DLD1 (cell line): ENCODE data around the gene TMEM145.

ENCODE experiments used
- in situ Hi-C: cut with HindIII; loops from 2 replicates; pipeline ENCODE4 v1.10.0; 2017; ENCODE audit warnings: low sequenced_read_pairs

Gene TMEM145

DNA sequence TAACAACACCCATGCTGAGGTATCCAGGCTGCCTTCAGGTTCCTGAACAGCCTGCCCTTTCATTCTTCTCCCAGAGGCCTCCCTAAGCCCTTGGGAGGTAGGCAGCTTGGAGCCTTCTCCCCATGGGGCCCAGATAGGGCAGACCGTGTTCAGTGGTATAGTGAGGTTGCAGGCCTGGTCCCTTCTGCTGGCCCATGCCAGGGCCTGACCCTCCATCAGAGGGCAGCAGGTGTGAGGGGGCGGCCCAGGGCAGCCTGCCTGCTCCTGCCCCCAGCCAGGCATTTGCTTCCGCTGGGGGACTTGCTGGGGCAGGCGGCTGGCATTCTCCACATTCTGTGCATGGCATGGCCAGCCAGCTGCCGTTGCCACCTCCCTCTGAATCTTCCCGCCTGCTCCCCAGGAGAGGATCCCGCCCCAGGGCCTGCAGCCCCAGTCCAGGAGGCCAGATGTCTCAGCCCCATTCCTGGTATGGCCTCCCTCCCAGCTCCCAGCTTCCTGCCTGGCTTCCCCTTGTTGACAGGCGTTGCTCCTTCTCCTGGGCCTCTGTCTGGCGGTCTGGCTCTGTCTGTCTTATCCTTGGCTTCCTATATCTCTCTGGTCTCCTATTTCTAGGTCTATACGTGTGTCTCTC, 35.2 kb upstream of the TMEM145 start:
- in situ Hi-C loops, result no loop called here

DNA sequence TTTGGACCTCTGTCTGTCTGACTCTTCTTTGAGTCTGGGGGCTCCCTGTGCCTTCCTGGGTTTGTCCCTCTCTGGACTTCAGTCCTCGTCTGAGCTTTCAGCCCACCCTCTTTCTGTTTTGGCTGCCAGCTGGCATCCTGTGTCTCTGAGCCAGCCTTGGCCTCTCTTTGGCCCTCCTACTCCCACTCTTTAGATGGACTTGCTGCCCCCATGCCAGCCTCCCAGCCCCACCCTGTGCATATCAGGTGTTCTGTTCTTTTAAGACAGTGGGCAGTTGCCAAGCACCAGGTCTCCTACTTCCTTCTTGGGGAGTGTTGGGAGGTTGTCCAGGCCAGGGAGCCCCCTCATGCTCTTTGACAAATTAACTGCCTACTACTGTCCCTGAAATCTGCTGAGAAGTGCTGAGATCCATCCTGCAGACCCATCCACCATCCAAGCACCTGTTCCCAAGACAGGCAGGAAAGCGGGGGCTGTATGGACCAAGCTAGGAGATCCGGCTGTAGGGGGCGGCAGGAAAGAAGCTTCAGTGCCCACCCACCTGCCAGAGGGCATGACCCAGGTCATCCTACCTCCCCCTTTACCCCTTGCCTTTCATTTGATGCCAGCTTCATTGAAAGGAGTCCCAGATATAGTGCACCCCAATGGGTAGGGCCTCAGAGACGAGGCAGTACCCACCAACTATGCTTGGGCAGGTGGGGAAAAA, 34.5 kb upstream of the TMEM145 start:
- in situ Hi-C loops, result no loop called here

DNA sequence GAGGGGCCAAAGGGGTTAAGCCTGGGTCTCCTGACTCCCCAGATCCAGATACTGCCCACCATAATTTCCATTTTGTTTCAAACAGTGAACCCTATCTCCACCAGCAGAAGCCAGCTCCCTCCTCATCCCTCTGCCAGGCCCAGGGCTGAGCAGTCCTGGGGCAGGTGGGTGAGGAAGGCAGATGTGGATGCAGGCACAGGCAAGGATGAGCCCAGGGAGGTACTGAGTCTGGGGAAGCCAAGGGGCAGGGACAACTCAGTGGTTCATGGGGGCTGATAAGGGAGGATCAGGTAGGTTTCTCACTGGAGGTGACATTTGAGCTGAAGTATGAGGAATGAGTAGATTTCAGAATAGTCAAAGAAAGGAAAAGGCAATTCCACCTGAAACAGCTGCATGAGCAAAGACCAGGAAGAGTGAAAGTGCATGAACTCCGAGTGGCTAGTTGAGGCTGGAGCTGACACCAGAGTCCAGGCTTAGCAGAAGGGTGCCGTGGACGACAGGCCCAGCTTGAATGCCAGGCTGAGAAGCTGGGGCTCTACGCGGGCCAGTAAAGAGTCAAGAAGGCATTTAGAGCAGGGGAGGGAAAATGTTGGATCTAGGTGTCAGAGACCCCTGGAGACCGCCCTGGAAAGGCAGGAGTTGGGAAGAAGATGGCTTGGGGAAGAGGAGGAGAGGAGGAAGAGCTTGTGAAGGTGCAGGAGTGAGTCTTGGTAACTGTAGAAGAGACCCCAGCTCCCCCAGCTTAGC, 33.8 kb upstream of the TMEM145 start:
- in situ Hi-C loops, result no loop called here

DNA sequence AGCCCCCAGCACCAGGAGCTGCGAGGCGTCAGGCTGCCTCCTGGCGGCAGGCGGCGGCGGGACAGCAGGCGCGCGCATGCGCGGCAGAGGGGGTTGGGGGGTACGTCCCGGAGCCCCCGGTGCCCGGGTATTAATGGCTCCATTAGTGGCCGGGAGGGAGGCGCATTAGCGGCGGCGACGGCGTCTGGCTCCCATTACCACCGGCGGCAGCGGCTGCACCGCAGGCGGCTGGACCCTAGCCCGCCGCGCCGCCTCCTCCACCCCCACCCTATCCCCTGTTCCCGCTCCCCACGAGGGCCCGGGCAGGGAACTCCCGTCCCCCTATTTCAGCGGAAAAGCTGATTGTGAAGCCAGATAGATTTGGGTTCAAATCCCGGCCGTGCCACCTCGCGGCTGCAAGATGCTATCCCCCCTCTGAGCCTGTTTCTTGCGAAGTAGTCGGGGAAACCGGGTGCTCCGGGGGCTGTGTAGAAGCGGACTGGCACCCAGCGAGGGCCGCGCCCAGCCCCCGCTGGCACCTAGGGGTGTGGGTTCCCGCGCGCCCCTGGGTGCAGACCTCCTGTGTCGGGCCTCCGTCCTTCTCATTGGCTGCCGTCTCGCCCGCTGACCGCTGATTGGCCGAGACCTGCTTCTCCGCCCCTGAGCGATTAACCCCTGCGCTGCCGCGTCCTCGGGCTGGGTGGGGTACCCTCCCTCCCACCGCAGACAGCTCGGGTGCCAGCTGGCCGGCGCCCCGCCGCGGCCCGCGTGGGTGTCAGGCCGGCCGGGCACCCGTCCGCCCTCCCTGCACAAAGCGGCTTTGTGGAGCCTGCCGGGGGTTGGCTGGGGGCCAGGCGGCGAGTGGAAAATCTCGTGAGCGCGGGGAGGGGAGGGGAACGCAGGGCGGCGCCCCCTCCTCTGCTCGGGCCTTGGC, 33.0 kb upstream of the TMEM145 start:
- in situ Hi-C loops, result no loop called here

DNA sequence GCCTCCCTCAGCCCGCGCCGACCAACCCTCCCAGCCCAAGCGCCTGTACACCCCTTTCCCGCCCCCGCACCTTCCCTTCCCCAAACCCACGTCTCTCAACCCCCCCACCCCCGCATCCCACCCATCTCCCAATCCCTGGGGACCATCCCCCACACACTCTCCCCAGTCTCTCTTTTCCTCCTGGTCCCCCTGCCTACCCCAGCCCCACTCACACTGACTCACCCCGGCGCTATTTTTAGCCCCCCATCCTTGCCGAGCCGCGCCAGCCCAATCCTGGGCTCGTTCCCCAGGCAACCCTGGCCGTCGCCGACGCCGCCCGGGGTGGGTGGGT, 32.3 kb upstream of the TMEM145 start:
- in situ Hi-C loops, result no loop called here

DNA sequence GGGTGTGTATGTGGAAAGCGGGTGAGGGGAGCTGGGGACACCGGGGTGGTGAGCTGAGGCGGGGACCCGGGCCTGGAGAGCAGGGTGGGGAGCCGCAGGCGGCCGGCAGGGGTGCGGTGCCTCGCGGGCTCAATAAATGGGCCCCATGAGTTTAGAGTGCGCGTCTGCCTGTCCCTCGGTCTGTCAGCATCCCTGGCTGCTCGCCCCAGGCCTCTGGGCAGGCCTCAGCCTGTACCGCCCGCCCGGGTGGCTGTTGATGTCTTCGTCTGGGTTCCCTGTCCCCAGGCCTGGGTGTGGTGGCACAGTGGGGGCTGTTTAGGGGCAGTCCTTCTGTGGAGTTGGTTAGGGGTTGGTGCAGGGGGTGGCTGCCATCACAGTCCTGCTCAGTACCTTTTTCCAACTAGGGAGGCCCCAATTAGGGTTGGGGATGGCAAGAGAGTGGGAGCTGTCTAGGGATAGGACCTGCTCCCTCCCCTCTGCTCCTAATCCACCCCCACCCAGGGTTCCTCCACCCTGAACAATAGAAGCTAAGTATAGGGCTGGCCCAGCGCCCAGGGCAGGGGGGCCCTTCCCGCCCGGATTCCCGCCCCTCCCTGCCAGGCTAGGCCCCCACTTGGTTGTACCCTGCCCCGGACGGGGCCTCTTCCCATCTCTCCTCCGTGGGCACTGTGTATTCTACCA, 31.8 kb upstream of the TMEM145 start:
- in situ Hi-C loops, result no loop called here

DNA sequence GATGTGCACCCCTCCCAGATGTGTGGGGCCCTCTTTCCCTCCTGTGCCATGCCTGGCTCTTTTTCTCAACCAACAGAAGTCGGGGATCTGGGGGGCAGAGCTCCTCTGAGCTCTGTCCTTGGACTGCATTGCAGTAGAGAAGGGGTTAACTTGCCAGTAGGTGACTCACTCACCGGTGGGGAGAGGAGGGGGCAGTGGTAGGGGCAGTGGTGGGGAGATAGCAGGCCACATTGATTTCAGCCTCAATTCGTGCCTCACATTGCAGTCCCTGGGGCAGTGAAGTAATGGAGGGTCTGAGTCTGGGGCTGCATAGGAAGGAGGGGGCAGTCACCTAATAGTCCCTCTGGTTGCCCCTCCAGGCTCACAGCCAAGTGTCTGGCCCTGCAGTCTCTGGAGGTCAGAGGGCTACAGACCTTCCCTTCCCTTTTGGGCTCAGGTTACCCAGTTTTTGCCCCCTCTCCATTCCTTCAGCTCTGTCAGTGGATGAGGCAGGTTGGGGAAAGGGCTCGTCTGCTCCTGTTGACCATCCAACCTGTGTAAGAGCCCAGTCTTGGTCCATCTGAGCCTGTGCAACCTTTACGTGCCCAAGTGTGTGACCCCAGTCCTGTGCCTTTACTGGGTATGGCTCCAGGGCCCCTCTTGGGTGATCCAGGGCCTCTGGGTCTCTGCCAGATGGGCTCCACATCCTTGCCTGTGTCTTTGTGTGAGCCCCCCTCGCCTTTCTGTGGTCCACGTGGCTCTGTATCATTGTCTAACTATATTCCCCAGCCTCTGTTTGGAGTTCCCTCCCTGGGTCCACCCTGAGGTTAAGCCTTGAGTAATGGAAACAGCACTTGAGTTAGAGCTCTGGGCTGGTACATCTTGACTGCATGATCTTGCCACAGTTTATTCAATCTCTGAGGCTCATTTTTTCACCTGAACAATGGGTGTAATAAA, 31.0 kb upstream of the TMEM145 start:
- in situ Hi-C loops, result no loop called here

DNA sequence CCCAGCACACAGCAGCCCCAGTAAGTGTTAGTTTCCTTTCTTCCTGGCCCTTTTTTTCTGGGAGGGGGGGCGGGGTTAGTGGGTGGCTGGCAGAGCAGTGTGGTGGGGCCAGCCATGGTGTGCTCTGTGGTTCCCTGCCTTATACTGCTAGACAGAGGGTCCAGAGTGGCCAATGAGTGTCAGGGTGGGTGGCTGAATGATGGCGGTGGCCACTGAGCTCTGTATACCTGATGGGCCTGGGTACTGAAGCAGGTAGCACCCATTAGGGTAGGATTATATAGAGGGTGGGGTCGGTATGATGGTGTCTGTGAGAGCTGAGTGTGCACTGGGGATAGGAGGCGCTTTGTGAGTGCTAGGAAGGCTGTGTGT, 30.3 kb upstream of the TMEM145 start:
- in situ Hi-C loops, result no loop called here

DNA sequence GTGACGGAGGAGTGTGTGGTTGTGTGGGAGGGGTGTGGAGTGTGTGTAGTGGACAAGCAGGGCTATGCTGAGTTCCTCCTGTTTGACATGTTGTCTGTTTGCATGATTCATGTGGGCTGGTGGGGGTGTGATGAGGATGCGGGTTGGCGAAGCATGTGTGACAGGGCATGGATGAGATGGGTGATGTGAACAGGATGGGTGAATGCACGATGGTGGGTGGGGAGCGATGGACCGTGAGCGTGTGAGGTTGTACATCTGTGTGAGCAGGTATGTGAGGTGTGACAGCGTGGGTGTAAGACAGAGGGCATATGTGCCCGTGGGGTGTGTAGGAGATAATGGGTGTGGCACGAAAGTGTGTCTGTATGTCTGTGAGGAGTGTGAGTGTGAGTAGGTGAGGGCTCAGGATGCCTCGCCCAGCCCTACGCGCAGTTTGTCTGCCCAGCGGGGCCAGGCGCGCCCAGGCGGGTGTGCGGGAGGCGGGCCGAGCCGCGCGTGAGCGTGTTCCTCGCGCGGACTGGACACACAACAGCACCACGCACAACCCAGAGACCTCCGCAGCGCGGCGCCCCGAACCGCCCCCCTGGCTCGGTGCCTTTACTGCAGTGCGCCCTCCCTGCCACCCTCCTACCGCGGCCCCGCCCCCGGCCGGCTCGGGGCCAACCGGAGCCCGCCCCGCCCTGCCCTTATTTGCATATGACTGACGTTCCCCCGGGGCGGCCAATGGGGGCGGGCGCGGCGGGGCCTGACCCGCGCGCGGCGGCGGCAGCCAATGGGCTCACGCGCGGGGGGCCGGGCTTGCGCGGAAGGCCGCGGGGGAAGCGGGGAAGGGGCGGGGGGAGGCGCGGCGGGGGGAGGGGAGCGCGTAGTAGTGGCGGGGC, 29.7 kb upstream of the TMEM145 start:
- in situ Hi-C loops, result no loop called here

DNA sequence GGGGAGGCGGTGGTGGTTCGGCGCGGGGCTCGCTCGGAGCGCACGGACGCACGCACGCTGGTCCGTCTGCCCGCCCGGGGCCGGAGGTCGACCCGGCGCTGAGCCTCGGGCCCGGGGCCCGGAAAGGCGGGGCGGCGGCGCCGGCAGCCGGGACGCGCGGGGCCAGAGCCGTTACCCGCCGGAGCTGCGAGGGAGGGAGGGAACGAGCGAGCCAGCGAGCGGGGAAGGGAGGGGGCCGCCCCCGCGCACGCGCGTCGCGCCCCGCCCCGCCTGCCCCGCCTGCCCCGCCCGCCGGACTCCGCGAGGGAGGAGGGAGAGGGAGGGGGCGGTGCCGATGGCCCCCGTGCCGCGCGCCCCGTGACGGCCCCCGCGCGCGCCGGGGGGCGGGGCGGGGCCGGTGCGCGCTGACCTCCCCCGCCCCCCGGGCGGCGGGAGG, 29.0 kb upstream of the TMEM145 start:
- in situ Hi-C loops, result no loop called here

DNA sequence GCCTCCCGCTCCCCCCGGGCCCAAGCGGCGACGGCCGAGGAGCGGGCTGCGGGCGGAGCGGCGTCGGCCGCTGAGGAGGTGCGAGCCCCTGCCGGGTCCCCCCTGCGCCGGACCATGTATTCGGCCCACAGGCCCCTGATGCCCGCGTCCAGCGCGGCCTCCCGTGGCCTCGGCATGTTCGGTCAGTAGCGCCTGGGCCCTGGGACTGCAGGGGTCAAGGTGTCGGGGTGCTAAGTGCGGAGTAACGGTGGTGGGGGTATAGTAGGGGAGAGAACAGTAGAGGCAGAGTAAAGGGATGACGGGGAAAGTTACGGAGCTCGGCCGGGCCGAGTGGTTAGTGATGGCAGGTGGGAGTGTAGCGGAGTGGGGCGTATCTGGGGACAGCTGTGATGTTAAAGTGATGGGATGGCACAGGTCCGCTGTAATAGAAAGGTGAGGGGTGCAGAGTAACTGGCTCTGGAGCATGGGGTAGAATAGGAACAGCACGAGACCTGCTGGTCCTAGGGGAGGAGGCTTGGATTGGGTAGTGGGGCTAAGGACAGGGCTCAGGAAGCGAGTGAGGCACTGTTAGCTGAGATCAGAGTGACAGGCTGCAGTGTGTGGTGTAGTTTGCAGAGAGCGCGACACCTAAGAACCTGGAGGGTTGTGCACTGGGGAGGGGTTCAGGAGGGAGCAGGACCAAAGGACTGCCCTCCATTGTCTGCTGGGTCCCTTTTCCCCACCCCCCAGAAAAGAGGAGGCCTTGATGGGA, 28.3 kb upstream of the TMEM145 start:
- in situ Hi-C loops, result no loop called here

DNA sequence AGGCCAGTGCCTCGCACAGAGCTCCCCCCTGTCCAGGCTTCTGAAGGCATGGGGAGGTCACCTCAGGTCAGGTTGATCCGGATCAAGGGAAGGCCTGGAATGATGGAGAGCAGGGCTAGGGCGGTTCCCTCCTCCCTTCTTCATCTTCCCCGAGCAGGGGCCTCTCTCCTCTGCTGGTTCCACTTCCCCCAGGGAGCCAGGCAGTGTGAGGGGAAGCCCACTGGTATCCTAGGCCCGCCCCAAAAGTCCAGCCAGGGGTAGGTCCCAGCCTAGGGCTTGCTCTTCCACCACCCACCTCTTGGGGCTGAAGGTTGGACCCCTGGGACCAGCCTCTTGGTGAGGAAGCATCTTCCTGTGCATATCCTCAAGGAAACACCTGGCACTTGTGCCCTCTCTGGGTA, 27.6 kb upstream of the TMEM145 start:
- in situ Hi-C loops, result no loop called here

DNA sequence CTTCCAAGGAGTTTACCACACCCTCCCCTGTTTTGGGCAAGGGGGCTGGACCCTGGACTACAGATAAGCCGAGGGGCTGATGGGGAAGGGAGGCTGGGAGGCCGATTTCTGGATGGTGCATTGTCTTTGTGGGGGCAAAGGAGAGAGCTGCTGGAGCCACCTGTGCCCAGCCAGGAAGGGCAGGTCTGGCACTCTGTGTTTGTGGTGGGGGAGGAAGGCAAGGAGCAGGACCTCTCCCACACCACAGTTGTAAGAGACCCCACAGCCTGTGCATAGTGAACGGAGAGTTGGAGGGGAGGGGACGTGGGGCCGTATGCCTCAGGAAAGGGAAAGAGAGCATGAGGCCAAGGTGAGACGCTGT, 27.1 kb upstream of the TMEM145 start:
- in situ Hi-C loops, result no loop called here

DNA sequence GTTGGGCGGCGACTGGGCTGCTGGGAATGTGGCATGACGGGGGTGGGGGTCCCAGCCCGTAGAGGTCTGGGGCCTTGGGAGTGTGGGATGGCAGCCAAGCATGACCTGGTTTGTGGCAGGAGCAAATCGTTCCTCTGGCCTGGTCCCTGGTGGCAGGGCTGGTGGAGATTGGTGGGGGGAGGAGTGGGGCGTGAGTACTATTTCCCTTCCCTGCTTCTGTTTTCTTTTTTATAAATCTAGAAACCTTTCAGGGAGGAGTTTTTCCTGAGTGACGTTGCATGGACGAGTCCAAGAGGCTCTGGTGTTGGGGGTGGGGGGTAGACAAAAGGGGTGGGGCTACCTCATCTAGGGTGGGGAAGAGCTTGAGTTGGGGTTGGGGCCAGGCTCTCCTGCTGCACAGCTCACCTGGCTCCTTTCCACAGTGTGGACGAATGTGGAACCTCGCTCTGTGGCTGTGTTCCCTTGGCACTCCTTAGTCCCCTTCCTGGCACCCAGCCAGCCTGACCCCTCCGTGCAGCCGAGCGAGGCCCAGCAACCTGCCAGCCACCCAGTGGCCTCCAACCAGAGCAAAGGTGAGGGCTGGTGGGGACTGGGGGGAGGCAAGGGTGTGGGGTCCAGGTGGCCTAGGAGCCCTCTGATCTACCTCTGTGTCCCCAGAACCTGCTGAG, 26.6 kb upstream of the TMEM145 start:
- in situ Hi-C loops, result no loop called here

DNA sequence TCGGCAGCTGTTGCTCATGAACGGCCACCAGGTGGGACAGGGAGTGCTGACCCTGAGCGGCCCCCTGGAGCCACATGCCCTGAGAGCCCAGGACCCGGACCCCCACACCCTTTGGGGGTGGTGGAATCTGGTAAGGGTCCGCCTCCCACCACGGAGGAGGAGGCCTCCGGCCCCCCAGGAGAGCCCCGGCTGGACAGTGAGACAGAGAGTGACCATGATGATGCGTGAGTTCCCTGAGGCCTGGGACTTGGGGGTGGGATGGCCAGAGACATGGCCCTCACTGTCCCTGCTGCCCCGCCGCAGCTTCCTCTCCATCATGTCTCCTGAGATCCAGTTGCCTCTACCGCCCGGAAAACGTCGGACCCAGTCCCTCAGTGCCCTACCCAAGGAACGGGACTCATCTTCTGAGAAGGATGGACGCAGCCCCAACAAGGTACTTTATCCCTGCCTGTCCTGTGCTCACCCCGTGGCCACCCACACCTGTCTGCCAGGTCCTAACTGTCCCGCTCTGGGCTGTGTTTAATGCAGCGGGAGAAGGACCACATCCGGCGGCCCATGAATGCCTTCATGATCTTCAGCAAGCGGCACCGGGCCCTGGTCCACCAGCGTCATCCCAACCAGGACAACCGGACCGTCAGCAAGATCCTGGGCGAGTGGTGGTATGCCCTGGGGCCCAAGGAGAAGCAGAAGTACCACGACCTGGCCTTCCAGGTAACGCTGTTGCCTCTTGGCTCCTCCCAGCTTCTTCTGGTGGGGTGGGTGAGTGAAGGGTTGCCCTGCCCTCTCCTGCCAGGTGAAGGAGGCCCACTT, 25.9 kb upstream of the TMEM145 start:
- in situ Hi-C loops, result no loop called here

DNA sequence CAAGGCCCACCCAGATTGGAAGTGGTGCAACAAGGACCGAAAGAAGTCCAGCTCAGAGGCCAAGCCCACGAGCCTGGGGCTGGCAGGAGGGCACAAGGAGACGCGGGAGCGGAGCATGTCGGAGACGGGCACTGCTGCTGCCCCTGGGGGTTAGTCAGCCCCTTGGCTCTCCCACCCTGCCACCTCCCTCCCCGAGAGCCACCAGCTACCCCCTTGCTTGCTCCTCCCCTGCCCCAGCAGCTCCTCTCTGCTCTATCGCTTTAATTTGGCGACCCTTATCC, 25.3 kb upstream of the TMEM145 start:
- in situ Hi-C loops, result no loop called here

DNA sequence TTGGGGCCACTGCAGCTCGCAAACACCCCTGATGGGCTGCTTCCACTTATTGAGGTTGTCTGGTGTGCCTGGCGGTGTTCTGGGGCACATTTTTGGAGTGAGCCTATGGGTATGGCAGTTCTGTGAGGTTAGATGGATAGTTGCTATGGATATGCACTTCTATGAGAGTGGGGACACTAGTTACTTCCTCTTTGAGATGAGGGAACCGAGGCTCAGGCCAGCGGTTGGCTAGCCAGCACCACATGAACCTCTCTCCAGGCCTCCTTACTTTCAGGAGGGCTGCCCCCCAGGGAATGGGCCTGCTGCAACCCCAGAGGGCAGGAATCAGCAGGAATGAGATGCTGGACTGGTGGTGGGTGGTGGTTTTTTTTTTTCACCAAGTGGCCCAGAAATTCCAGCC, 24.7 kb upstream of the TMEM145 start:
- in situ Hi-C loops, result no loop called here
